ENCODE results near the gene MIER1.

Gene MIER1

GRCh38 chr1:66996018-66996682 lies 71.4 kb downstream of the MIER1 start:
- DNase-seq (ENCODE audit: low read depth in 2 of 3, low spot score in 1 of 3), result peak; percentile 44 to 60 (median 52)

- no peak for DNase-seq (ENCODE audit: low read depth in 2 of 3, low spot score in 1 of 3)
These were observed 74.2 kb downstream of the MIER1 start for GRCh38 chr1:66998972-66999371.

GRCh38 chr1:66999640-67000400 lies 75.0 kb downstream of the MIER1 start:
- no peak for DNase-seq (ENCODE audit: low read depth in 2 of 3, low spot score in 1 of 3)

- DNase-seq (ENCODE audit: low read depth in 2 of 3, low spot score in 1 of 3), result no peak
These were observed 77.1 kb downstream of the MIER1 start for GRCh38 chr1:67001682-67002425.

- no peak for DNase-seq (ENCODE audit: low read depth in 2 of 3, low spot score in 1 of 3)
These were observed 79.4 kb downstream of the MIER1 start for GRCh38 chr1:67004176-67004575.

- no peak for DNase-seq (ENCODE audit: low read depth in 2 of 3, low spot score in 1 of 3)
These were observed 80.3 kb downstream of the MIER1 start for GRCh38 chr1:67005068-67005467.

GRCh38 chr1:67009792-67010191 lies 85.0 kb downstream of the MIER1 start:
- no peak for DNase-seq (ENCODE audit: low read depth in 2 of 3, low spot score in 1 of 3)

- no peak for DNase-seq (ENCODE audit: low read depth in 2 of 3, low spot score in 1 of 3)
These were observed 88.8 kb downstream of the MIER1 start for GRCh38 chr1:67013573-67013972.

GRCh38 chr1:67018574-67018973 lies 93.8 kb downstream of the MIER1 start:
- no peak for DNase-seq (ENCODE audit: low read depth in 2 of 3, low spot score in 1 of 3)

GRCh38 chr1:67019121-67019520 lies 94.3 kb downstream of the MIER1 start:
- DNase-seq (ENCODE audit: low read depth in 2 of 3, low spot score in 1 of 3), result no peak

- no peak for DNase-seq (ENCODE audit: low read depth in 2 of 3, low spot score in 1 of 3)
These were observed 94.9 kb downstream of the MIER1 start for GRCh38 chr1:67019600-67020136.

- no peak for DNase-seq (ENCODE audit: low read depth in 2 of 3, low spot score in 1 of 3)
These were observed 95.5 kb downstream of the MIER1 start for GRCh38 chr1:67020304-67020703.

- no peak for DNase-seq (ENCODE audit: low read depth in 2 of 3, low spot score in 1 of 3)
These were observed 96.0 kb downstream of the MIER1 start for GRCh38 chr1:67020765-67021164.

GRCh38 chr1:67029472-67029871 lies 104.7 kb downstream of the MIER1 start:
- DNase-seq (ENCODE audit: low read depth in 2 of 3, low spot score in 1 of 3), result no peak

- no peak for DNase-seq (ENCODE audit: low read depth in 2 of 3, low spot score in 1 of 3)
These were observed 106.5 kb downstream of the MIER1 start for GRCh38 chr1:67031121-67031858.

- DNase-seq (ENCODE audit: low read depth in 2 of 3, low spot score in 1 of 3), result no peak
These were observed 107.1 kb downstream of the MIER1 start for GRCh38 chr1:67031859-67032247.
